ENCODE measurements around the gene NAA20.

DNA sequence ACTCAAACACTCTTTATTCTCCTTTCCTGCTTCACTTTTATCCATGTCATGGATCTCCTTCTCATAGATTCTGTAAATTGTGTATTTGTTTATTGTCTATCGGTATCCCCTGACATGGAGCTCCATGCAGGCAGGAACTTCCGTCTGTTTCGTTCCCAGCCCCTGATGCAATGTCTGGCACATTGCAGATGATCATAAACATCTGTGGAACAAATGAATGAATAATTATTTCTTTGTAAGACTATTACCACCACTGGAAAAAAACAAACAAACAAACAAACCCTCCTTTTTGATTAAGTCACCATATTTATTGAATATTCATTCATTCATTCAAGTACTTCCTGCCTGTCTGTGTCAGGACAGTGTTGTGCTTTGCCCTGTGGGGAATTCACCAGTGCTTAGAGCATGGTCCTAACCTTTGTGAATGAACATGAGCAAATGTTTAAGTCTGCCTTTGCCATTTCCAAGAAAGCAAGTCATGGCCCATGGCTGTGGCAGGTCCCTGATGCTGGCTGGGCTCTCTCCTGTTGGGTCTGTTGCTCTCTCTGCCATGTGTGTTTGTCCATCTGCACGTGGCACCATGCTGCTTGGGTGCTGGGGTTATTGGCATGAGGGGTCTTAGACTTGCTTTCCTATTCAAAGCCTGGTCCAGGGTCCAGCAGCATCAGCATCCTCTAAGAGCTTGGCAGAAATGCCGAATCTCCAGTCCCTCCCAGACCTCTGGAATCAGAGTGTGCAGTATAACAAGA is 47.5 kb upstream of the NAA20 start:
- TF ChIP-seq CTCF (IDR thresholded peaks at IDR 0.05), result no peak
- TF ChIP-seq EZH2 (IDR thresholded peaks at IDR 0.05; ENCODE audit: borderline replicate concordance, insufficient read depth, low read depth, low read length, poor library complexity, severe bottlenecking), result no peak
